Osteoblast (primary cell): ENCODE measurements around the gene FGFRL1. TPM values are rescaled to one million over a fixed set of nuclear protein-coding genes. Genes with fewer than 3 reads are reported as not detected.

Experiments used
- DNase-seq: peaks from one replicate; pipeline ENCODE4 v3.0.0; 2011; ENCODE audit warnings: low spot score, mixed read lengths; ENCODE audit not compliant: insufficient read length; ENCODE audit errors: missing footprints
- H2AFZ ChIP-seq: 2 replicates; pipeline ENCODE4 v1.6.0; 2011; ENCODE audit warnings: mild to moderate bottlenecking, low read length
- H3K27ac ChIP-seq: 2 replicates; pipeline ENCODE4 v1.5.1; 2011; ENCODE audit warnings: mild to moderate bottlenecking, low read depth, low read length, moderate library complexity
- H3K27me3 ChIP-seq: 2 replicates; pipeline ENCODE4 v1.6.0; 2012; ENCODE audit warnings: mild to moderate bottlenecking, control low read depth, inconsistent platforms, low read length, moderate library complexity; ENCODE audit not compliant: insufficient read depth
- H3K36me3 ChIP-seq: 2 replicates; pipeline ENCODE4 v1.5.1; 2011; ENCODE audit warnings: mild to moderate bottlenecking, low read length, control low read depth, moderate library complexity; ENCODE audit not compliant: insufficient read depth
- H3K4me1 ChIP-seq: 2 replicates; pipeline ENCODE4 v1.5.1; 2011; ENCODE audit warnings: mild to moderate bottlenecking, low read length, control low read depth, moderate library complexity; ENCODE audit not compliant: insufficient read depth
- H3K4me2 ChIP-seq: 2 replicates; pipeline ENCODE4 v1.6.0; 2011; ENCODE audit warnings: mild to moderate bottlenecking, low read length; ENCODE audit not compliant: insufficient read depth
- H3K4me3 ChIP-seq: fragments of 200-600 bp; sonication (generic); 3 replicates; pipeline ENCODE4 v1.5.1; 2012; ENCODE audit warnings: mild to moderate bottlenecking, low read length, inconsistent platforms; ENCODE audit not compliant: insufficient read depth
- H3K79me2 ChIP-seq: 2 replicates; pipeline ENCODE4 v1.6.0; 2012; ENCODE audit warnings: mild to moderate bottlenecking, low read length, control low read depth, inconsistent platforms; ENCODE audit not compliant: insufficient read depth
- H3K9me3 ChIP-seq: 2 replicates; pipeline ENCODE4 v1.5.1; 2011; ENCODE audit warnings: low read depth, low read length, control low read depth
- H4K20me1 ChIP-seq: 2 replicates; pipeline ENCODE4 v1.6.0; 2012; ENCODE audit warnings: mild to moderate bottlenecking, low read length, control low read depth; ENCODE audit not compliant: insufficient read depth
- CTCF ChIP-seq: IDR thresholded peaks from 2 replicates; pipeline ENCODE4 v1.5.1; 2011; ENCODE audit warnings: mild to moderate bottlenecking, low read depth, low read length, moderate library complexity; ENCODE audit errors: extremely low read depth
- total RNA-seq: library from RNA; depleted of rRNA; stranded (reverse); fragments of >200 nt; gene quantifications from 2 replicates; pipeline ENCODE4 v1.2.3, GENCODE V29; 2012

FGFRL1 gene
- total RNA-seq, 1 donor: 30.8 TPM

- no peak overlapping the region for H3K4me3 ChIP-seq
- no peaks in the 10 kb centered on the region for H3K36me3 ChIP-seq
- no peak overlapping the region for H2AFZ ChIP-seq
- H4K20me1 ChIP-seq: no peaks in the 10 kb centered on the region
- H3K27ac ChIP-seq: no peak overlapping the region
- no peaks in the 10 kb centered on the region for H3K4me1 ChIP-seq
- no peaks in the 10 kb centered on the region for H3K9me3 ChIP-seq
- no peaks in the 10 kb centered on the region for H3K79me2 ChIP-seq
- no peak for DNase-seq
- H3K27me3 ChIP-seq: peaks cover 13% of the 10 kb centered on the region
- no peak for TF ChIP-seq CTCF
- H3K4me2 ChIP-seq: no peak overlapping the region
Observed at GRCh38 chr4:1075225-1075624, 63.8 kb downstream of the FGFRL1 start.

- no peaks in the 10 kb centered on the region for H4K20me1 ChIP-seq
- H3K27me3 ChIP-seq: peaks cover 13% of the 10 kb centered on the region
- no peak for DNase-seq
- no peak overlapping the region for H3K4me2 ChIP-seq
- H3K36me3 ChIP-seq: no peaks in the 10 kb centered on the region
- no peak for TF ChIP-seq CTCF
- H3K79me2 ChIP-seq: no peaks in the 10 kb centered on the region
- H3K4me3 ChIP-seq: no peak overlapping the region
- no peak overlapping the region for H3K27ac ChIP-seq
- H3K9me3 ChIP-seq: no peaks in the 10 kb centered on the region
- H3K4me1 ChIP-seq: peaks cover 1% of the 10 kb centered on the region
- no peak overlapping the region for H2AFZ ChIP-seq
Observed at GRCh38 chr4:1075809-1076699, 64.6 kb downstream of the FGFRL1 start.

Other genes with a start within 250 kb of the FGFRL1 start
- not detected in 2 replicates for gene CPLX1, start 185.5 kb upstream of the FGFRL1 start, total RNA-seq
- gene GAK, start 79.3 kb upstream of the FGFRL1 start, total RNA-seq: 45.7 and 48.9 TPM in 2 replicates
- gene TMEM175, start 79.2 kb upstream of the FGFRL1 start, total RNA-seq: 12.4 and 13.8 TPM in 2 replicates
- gene DGKQ, start 38.1 kb upstream of the FGFRL1 start, total RNA-seq: 10.3 and 15.2 TPM in 2 replicates
- gene IDUA, start 24.6 kb upstream of the FGFRL1 start, total RNA-seq: 23.0 and 26.4 TPM in 2 replicates
- gene SLC26A1, start 18.2 kb upstream of the FGFRL1 start, total RNA-seq: 0.36 and 0.59 TPM in 2 replicates
- gene RNF212, start 101.9 kb downstream of the FGFRL1 start, total RNA-seq: 7.1 and 7.6 TPM in 2 replicates
- 29.8 and 38.7 TPM in 2 replicates for gene SPON2, start 161.0 kb downstream of the FGFRL1 start, total RNA-seq
- gene CTBP1, start 237.5 kb downstream of the FGFRL1 start, total RNA-seq: 246 and 262 TPM in 2 replicates